GM19240 (cell line): ENCODE results near the gene AADACL3.
"Not testable (repeated sequence)": the region's sequence is repeated elsewhere in the genome, so short reads cannot be mapped to it uniquely, and the experiment has no call there.

ENCODE experiments used
- DNase-seq: peaks from one replicate; pipeline ENCODE4 v3.0.0; 2011; ENCODE audit warnings: low spot score; ENCODE audit not compliant: insufficient read length

The AADACL3 gene

DNA sequence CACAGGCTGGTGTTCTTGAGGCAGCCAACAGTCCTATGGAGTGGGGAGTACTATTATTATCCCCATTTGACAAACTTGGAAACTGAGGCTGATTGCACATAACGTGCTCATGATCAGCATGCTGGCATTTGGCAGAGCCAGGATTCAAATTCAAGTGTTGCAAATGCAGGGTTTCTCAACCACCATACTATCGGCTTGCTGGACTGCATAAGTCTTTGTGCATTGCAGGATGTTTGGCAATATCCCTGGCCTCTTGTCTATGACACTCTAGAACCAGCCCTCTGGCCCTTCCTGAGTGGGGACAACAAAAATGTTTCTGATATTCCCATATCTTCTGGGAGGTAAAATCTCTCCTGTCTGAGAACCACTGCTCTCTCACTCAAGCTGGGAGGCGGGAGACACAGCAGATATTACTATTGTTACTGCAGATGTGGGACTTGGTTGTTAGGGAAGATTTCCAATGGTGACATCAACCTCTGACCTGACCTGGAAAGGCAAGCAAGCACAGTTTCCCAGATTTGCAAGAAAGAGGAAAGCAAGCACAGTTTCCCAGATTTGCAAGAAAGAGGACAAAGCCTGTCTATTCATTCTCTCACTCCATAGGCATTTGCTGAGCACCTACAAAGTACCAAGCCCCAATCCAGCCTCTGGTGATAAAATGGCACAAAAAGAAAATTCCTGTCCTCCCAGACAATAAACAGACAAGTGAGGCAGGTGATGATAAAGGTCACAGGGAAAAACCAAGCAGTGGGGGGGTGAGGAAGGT is 1.0 kb upstream of the AADACL3 start:
- no peak for DNase-seq

DNA sequence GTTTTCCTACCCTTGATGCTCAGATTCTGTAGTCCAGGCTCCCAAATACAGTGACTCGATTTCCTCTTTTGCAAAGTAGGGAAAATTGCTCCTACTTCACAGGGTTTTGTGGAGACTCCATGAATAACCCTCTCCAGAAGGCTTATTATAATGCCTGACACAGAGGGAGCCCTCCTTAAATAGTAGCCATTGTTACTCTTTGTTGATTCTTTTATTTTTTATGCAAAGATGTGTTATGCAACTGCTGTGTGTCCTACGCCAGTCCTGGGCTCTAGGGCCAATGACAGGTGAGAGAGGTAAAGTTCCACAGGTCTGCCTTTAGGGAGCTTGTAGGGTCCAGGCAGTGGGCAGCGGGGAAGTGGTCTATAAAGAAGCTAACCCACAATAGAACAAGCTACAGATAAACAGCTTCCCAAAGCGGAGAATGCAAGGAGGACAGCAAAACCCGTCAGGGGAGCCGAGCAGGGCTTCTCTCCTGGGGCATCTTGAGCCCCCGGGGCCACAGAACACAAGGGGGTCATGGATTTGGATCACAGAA is 1.5 kb downstream of the AADACL3 start:
- DNase-seq = no peak

DNA sequence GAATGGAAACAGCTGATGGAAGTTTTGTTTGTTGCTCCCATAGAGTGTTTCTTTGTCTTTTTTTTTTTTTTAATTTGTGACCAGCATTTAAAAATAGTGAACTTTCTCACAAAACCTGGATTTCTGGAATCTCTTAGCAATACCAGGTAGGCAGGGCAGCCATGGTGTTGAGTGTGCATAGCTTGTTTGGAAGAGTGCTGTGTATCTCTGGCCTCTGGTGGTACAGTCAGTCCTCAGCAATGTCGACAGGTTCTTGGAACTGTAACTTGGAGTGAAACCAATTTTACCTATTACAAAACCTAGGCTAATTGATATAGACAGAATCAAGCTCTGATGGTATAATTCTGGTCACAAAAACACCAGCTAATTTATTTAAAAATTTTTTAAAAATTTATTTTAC is 6.7 kb downstream of the AADACL3 start:
- no peak for DNase-seq

DNA sequence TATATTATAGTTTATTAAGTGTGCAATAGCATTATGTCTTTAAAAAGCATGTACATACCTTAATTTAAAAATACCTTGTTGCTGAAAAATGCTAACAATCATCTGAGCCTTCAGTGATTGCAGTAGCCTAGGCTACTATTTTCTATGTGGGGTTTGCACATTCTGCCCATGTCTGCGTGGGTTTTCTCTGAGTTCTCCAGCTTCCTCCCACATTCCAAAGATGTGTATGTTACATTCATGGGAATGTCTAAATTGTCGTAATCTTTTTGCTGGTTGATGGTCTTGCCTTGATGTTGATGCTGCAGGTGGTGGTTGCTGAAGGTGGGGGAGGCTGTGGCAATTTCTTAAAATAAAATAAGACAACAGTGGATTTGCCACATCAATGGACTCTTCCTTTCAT is 12.5 kb downstream of the AADACL3 start:
- DNase-seq = no peak

DNA sequence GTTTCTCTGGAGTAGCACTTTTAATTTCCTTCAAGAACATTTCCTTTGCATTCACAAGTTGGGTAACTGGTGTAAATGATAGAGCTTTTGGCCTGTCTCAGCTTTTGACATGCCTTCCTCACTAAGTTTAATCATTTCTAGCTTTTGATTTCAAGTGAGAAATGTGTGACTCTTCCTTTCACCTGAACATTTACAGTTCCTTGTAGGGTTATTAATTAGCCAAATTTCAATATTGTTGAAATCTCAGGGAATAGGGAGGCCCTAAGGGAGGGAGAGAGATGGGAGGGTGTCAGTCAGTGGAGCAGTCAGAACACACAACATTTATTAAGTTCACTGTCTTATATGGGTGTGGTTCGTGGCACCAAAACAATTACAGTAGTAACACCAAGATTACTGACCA is 14.2 kb downstream of the AADACL3 start:
- DNase-seq = no peak

DNA sequence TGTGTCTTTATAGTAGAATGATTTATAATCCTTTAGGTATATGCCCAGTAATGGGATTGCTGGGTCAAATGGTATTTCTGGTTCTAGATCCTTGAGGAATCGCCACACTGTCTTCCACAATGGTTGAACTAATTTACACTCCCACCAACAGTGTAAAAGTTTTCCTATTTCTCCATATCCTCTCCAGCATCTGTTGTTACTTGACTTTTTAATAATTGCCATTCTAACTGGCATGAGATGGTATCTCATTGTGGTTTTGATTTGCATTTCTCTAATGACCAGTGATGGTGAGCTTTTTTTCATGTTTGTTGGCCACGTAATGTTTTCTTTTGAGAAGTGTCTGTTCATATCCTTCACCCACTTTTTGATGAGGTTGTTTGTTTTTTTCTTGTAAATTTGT is 15.2 kb downstream of the AADACL3 start:
- DNase-seq = not testable (repeated sequence)

DNA sequence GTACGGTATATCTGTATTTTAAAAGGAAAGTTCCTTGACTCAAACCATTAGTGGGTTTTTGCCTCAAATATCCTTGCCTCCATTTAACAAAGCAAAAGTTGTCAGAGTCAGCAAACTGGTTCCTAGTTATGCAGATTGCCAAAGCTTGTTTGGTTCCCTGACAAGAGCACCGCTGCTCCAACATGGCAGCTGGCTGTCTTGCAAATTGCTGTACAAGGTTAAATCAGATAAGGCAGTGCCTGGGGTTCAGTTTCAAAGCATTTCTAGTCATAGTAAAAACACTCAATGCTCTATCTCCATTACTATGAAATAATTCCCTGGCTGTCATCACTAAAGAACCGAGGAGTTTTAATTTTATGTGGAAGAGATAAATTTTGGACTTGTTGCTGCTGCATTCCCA is 18.7 kb downstream of the AADACL3 start:
- DNase-seq = no peak

DNA sequence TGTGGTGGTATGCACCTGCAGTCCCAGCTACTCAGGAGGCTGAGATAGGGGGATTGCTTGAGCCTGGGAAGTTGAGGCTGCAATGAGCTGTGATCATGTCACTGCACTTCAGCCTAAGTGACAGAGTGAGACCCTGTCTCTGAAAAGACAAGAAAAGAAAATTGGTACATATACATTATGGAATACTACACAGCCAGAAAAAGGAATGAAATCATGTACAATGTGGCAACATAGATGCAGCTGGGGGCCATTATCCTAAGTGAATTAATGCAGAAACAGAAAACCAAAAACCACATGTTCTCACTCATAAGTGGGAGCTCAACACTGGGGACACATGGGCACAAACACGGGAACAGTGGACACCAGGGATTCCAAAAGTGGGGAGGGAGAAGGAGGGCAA is 23.0 kb downstream of the AADACL3 start:
- no peak for DNase-seq

DNA sequence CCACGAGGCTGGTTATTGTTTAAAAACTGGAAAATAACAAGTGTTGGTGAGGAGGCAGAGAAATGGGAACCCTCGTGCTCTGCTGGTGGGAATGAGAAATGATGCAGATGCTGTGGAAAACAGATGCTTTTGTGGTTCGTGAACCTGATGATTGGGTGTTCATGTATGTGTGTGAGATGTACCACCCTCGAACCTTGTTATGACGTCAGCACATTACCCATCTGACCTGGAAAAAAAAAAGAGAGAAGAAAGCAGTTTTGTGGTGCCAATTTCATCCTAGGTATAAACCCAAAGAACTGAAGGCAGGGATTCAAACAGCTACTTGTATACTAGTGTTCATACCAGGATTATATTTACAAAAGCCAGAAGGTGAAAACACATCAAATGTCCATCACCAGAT is 23.7 kb downstream of the AADACL3 start:
- no peak for DNase-seq

DNA sequence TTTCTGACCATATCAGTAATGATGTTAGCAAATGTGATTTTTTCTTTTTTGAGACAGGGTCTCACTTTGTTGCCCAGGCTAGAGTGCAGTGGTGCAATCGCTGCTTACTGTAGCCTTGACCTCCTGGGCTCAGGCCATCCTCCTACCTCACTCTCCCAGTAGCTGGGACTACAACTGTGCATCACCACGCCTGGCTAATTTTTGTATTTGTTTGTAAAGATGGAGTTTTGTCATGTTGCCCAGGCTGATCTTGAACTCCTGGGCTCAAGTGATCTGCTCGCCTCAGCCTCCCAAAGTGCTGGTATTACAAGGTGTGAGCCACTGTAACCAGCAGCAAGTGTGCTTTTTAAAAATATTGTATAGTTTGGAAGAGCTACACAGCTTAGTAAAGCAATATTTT is 26.0 kb downstream of the AADACL3 start:
- no peak for DNase-seq

DNA sequence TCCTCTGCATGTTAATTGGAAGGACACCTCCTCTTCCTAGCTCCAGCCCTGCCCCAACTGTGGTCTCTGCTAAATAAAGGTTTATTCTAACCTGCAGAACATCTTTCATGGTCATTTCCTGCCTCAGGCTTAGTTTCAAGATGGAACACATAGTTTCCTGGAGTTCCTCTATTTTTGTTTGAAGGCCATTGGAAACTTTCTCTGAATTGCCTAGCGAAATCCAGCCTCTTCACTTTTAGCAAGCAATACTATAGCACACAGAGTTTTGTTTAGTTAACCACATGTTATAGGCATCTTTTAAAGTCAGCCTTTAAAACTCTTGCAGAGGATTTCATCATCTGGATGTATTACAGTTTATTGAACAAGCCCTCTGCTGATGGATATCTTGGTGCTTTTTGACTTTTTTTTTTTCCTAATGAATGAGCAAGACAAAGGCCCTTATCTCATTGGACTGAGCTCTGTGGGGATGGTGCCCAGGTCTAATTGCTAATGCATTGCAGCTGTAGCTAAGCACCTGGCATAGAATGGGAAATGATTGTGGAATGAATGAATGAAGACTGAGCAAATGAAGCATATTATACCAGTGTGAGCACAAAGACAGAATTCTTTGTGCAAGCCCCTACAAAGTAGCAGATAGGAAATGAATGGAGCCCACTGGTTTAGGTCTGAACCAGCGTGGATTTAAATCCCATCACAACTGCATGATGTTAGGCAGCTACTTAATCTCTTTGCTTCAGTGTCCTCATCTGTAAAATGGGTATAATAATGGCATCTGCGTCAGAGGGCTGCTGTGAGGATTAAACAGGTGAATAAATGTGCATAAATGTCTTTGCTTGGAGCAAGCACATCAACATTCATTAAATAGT is 29.4 kb downstream of the AADACL3 start:
- no peak for DNase-seq

DNA sequence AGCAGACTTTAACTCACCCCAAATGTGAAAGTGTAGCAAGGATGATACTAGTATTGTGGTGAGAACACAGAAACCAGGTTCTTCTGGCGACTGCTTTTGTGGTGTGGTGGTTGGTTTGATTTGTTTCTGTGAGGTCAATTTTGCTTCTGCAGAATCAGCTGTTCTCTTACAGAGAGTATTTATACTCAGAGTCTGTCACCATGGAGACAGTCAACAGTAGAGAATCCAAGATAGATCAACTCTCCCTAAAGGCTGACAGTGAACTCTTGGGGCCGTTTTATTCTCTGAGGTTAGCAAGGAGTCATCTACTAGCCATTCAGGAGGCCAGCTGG is 30.0 kb downstream of the AADACL3 start, which contains the start of gene CFAP107:
TSS of gene CFAP107 (plus strand) at position 209 of the 332 bp plus-strand sequence. CDS start 231 bp downstream, outside the sequence.
- DNase-seq = no peak

DNA sequence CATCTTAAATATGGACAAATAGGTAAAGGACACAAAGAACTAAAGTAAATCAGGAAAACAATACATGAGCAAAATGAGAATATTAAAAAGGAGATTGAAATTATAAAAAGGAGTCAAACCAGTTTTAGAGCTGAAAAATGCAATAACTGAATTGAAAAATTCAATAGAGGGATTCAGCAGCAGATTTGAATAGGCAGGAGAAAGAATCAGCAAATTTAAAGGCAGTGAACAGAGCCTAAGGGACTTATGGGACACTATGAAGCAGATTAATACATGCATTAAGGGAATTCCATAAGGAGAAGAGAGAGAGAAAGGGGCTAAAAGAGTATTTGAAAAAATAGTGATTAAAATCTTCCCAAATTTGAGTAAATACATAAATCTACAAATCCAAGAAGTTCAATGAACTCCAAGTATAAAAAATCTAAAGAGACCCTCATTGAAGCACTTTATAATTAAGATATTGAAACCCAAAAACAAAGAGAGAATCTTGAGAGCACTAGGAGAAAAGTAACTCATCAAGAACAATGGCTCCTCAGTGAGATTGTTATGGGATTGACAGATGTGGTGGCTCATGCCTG is 33.0 kb downstream of the AADACL3 start:
- DNase-seq = no peak

DNA sequence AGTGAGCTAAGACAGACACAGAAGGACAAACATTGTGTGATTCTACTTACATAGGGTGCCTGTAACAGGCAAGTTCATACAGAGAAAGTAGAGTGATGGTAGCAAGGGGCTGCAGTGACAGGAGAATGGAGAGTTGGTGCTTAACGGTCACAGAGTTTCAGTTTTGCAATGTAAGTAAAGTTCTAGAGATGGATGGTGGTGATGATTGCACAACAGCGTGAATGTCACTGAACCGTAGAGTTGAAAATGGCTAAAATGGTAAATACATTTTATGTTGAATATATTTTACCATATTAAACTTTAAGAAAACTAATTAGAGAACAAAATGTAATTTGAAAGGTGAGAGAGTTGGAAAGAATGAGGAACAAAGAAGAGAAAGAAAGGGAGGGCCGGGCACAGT is 38.8 kb downstream of the AADACL3 start:
- no peak for DNase-seq

DNA sequence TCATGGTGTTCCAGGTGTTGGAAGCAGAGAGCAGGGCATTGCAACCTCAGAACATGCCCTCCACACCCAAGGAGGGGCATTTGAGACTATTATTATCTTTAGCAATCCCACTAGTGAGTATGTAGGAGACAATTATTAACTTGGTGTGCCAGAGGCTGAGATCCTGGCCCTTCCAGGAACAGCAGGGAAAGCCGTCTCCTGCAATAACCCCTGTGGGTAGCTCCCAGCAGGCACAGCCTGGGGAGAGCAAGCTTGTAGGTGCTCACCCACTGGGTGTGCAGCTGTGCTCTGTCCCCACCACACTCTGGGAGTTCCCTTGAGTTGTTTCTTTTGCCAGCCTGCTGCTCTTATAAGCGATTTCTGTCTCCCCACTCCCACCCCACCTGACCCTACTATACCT is 40.4 kb downstream of the AADACL3 start:
- no peak for DNase-seq

DNA sequence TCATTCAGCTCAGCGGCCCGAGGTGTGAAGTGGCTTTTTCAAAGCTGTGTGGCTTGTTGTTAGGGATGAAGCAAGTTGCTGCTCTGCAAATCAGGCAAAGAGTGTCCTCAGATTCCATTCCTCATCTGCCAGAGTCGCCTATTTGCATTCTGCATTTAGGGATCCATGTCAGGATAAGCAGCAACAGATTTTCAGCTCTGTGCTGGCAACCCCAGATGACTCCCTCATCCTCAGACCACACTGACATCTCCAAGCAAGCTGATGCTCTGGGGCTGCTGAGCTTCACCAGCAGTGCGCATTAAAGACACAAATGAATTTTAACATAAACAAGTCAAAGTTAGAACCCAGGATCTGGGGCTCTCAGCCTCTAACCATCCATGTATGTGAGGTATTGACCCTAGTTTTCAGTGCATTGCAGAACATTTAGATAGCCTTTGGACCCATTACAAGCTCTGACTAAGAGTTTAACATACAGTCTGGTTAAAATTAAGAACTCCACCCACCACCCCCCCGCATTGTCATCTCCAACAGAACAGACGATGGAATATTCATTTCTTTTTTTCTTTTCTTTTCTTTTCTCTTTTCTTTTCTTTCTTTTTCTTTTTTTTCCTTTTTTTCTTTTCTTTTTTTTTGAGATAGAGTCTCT is 41.0 kb downstream of the AADACL3 start:
- DNase-seq = no peak

DNA sequence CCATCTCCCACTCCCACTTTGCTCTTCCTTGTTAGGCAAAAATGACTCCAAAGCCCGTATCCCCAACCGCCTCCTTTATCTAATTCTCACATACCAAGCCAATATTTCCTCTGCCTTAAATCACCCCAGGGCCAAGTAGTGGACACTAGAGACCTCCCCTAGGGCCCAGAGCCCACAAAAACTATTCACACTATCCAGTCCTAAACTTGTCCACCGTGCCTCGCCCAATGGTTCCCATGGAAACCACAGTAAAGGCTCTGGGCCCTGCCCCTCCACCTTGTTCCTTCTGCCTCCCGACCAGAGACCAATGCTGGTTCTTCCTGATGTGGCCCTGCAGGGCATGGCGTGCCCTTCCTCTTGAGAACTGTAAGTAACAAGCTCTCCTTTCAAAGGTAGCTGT is 41.9 kb downstream of the AADACL3 start:
- no peak for DNase-seq

DNA sequence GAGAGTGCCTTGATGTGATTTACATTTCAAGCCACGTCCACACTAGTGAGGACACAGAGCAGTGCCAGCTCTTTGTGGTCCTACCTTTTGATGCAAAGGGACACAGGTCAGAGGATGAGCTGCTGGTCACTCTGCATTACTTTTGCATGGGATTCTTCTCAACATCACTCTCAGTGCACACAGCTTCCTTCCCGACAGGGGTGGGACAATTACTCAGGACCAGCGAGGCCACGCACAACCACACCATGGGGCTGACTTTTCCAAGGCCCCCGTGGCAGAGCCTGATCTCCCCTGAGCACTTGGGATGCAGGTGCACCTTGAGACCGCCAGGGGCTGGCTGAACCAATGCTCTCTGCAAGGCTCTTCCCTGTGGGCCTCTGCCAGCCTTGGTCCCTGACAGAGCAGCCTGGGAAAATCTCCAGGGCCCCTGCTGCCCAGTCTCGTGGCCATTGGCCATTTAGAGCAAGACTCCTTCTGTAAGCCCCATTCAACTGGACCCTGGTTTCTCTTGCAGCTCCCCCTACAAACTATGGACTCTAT is 44.4 kb downstream of the AADACL3 start:
- DNase-seq = no peak

DNA sequence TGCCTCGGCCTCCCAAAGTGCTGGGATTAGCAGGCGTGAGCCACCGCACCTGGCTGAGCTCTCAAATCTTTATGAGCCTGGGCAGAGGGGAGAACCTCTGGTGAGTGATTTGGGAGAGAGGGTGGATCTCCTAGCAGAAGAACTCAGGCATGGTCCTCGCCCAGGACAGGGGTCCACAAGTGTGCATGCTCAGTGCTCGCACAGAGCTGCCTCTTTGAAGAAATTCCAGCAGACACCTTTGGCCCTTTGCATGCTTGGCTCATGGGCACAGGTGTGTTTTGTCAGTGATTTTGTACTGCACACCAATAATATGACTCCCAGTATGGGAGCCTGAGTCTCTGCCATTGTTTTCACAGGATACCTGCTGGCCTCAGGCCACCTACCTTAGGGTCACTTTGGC is 45.9 kb downstream of the AADACL3 start:
- DNase-seq = no peak

DNA sequence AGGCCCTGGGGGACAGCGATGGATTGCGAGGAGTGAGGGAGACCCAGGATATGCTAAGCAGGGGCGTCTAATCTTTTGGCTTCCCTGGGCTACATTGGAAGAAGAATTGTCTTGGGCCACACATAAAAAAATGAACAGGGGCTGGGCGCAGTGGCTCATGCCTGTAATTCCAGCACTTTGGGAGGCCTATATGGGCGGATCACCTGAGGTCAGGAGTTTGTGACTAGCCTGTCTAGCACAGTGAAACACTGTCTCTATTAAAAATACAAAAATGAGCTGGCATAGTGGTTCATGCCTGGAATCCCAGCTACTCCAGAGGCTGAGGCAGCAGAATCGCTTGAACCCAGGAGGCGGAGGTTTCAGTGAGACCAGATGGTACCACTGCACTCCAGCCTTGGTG is 46.9 kb downstream of the AADACL3 start:
- DNase-seq = no peak

DNA sequence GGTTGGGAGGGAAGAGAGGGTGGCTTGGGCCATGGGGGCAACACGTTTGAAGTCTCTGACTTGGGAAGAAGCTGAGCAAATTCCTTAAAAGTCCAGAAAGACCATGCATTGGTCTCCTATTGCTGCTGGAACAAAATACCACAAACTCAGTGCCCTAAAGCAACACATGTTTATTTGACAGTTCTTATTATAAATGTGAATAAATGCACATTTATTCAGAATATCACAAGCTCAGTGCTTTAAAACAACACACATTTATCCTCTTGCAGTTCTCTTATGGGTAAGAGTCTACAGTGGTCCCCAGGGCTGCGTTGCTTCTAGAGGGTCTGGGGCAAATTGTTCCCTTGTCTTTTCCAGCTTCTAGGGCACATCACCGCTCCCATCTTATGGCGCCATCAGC is 47.6 kb downstream of the AADACL3 start:
- no peak for DNase-seq
